Pancreas (tissue), 10 donors: ENCODE results near the gene LRRC8D. TPM values are rescaled to one million over a fixed set of nuclear protein-coding genes. Genes with fewer than 3 reads are reported as not detected.

Source experiments
- ATAC-seq, 4 donors: fragments of 200-7000 bp; cut with Tn5 transposase; one replicate each; pipeline versions ENCODE4 v1.8.0 to v1.9.1; 2020; ENCODE audit warnings: mild to moderate bottlenecking in 4 of 4, moderate library complexity in 4 of 4
- DNase-seq, 6 donors: peaks; one replicate each; pipeline ENCODE4 v3.0.0-alpha.2; 2020
- FAIRE-seq: peaks from 2 replicates; lab custom pipeline; 2012; peaks lifted over from hg19 to GRCh38; lab: Jason Lieb, UNC
- H3K27ac ChIP-seq, 4 donors: fragments of 200-600 bp; sonication (generic); 1 replicate in 3 of 4; 2 replicates in 1 of 4; pipeline versions ENCODE4 v1.5.0 to v1.8.0; 2020
- H3K27me3 ChIP-seq, 4 donors: fragments of 200-600 bp; one replicate each; pipeline ENCODE4 v1.8.0; 2021
- H3K36me3 ChIP-seq, 3 donors: fragments of 200-600 bp; sonication (generic) in 1 of 3; one replicate each; pipeline versions ENCODE4 v1.5.0 to v1.8.0; 2020 to 2021
- H3K4me1 ChIP-seq, 3 donors: fragments of 200-600 bp; one replicate each; pipeline ENCODE4 v1.8.0; 2021
- H3K4me3 ChIP-seq, 4 donors: fragments of 200-600 bp; sonication (generic) in 2 of 4; one replicate each; pipeline versions ENCODE4 v1.5.0 to v1.8.0; 2020 to 2021
- H3K9me3 ChIP-seq, 4 donors: fragments of 200-600 bp; one replicate each; pipeline ENCODE4 v1.8.0; 2021
- CTCF ChIP-seq, 4 donors: fragments of 200-600 bp; sonication (generic) in 3 of 4; IDR thresholded peaks; one replicate each; pipeline versions ENCODE4 v1.5.0 to v1.8.0; 2021; ENCODE audit warnings: antibody characterized with exemption in 4 of 4
- WGBS, 2 donors: extraction: QIAGEN DNeasy Blood & Tissue Kit; methylation state at CpG; one replicate each; pipeline ENCODE4 v1.1.7; 2013; 5-methylcytosine and 5-hydroxymethylcytosine counted together
- intact Hi-C, 3 donors: fragments of 100-400 bp; cut with DNase I; formaldehyde crosslinking; loops; one replicate each; pipeline versions ENCODE4 v1.11.1 to v1.14.2; 2022
- polyA plus RNA-seq, 2 donors: library from polyadenylated mRNA; stranded (reverse); fragments of 200-250 nt; gene quantifications; one replicate each; pipeline ENCODE4 v1.2.3, GENCODE V29; 2013
- total RNA-seq, 6 donors: library from RNA; stranded (reverse); fragmentation: NEBNext Ultra II Directional in 4 of 6; extraction: Animal tissue kit (Norgen Biotek cat#: 25700) in 4 of 6; gene quantifications; one replicate each; pipeline versions ENCODE4 v1.2.1 to v1.2.4, GENCODE V29; 2021 to 2023
- donor health status: healthy with polysubstance abuse.
- donor health status: DM: no; HTN: no; CAD: no; lungs with moderate emphysema.
- donor health status: DM: no; HTN: no; CAD: no.
- donor health status: control.
- donor health status: control.
- donor health status: Bipolar disorder and iron deficiency.
- donor health status: DM: yes; HTN: yes; CAD: no.
- donor health status: DM: no; HTN: no; CAD: no.
- donor health status: DM: no; HTN: no; CAD: no.
- donor health status: DM: yes; HTN: yes; CAD: no.

The LRRC8D gene
- total and polyA plus RNA-seq, 8 donors, result 3.8 to 27.1 (median 10.4) TPM

- H3K36me3 ChIP-seq, result no peaks in the 10 kb centered on the region
- no peaks in the 10 kb centered on the region for H3K9me3 ChIP-seq
- no peak for ATAC-seq
- intact Hi-C loops, result no loop called here
- no peak for FAIRE-seq
- no peak for DNase-seq
- peaks cover 0 to 11% (median 0%) of the 10 kb centered on the region in 3 donors for H3K4me1 ChIP-seq
- no peaks in the 10 kb centered on the region for H3K27me3 ChIP-seq
- TF ChIP-seq CTCF (IDR thresholded peaks at IDR 0.05), result no peak
- 93 to 95% methylated on average over 5 of the region's 5 CpGs for WGBS, 2 donors
- no peak overlapping the region for H3K4me3 ChIP-seq
- H3K27ac ChIP-seq, result no peak overlapping the region
Measured at GRCh38 chr1:89951766-89952604, 131.2 kb downstream of the LRRC8D start.

- WGBS, 2 donors, result 98 to 100% methylated on average over 2 of the region's 2 CpGs
- FAIRE-seq (no peak), ATAC-seq (no peak), DNase-seq (no peak)
- no peak overlapping the region for H3K27ac ChIP-seq
- H3K4me3 ChIP-seq, result no peak overlapping the region
- no peaks in the 10 kb centered on the region for H3K36me3 ChIP-seq
- TF ChIP-seq CTCF (IDR thresholded peaks at IDR 0.05), result no peak
- no peaks in the 10 kb centered on the region for H3K9me3 ChIP-seq
- intact Hi-C loops, result no loop called here
- peaks cover 0 to 11% (median 0%) of the 10 kb centered on the region in 3 donors for H3K4me1 ChIP-seq
- H3K27me3 ChIP-seq, result no peaks in the 10 kb centered on the region
Measured at GRCh38 chr1:89952605-89953130, 131.8 kb downstream of the LRRC8D start.

- Histone ChIP-seq H3K27me3 (no peaks in the 10 kb centered on the region), H3K9me3 (no peaks in the 10 kb centered on the region), H3K4me1 (peaks cover 0 to 11% (median 0%) of the 10 kb centered on the region in 3 donors), H3K27ac (no peak overlapping the region), H3K36me3 (no peaks in the 10 kb centered on the region), H3K4me3 (no peak overlapping the region)
- WGBS, 2 donors, result 66 to 76% methylated on average over 1 of the region's 1 CpG
- DNase-seq (no peak), FAIRE-seq (no peak), ATAC-seq (peak in 3 of 4 donors; percentile 65 to 78 (median 75))
- intact Hi-C loops, result no loop called here
- no peak for TF ChIP-seq CTCF (IDR thresholded peaks at IDR 0.05)
Measured at GRCh38 chr1:89953131-89953626, 132.3 kb downstream of the LRRC8D start.

GRCh38 chr1:89953929-89954328 lies 133.1 kb downstream of the LRRC8D start:
- FAIRE-seq (no peak), DNase-seq (no peak), ATAC-seq (no peak)
- Histone ChIP-seq H3K4me1 (peaks cover 0 to 11% (median 0%) of the 10 kb centered on the region in 3 donors), H3K9me3 (no peaks in the 10 kb centered on the region), H3K27ac (no peak overlapping the region), H3K4me3 (no peak overlapping the region), H3K27me3 (no peaks in the 10 kb centered on the region), H3K36me3 (no peaks in the 10 kb centered on the region)
- WGBS, 2 donors, result 100% methylated on average over 1 of the region's 1 CpG
- no peak for TF ChIP-seq CTCF (IDR thresholded peaks at IDR 0.05)
- intact Hi-C loops, result no loop called here
